Measurements from ENCODE around the gene SPECC1.

SPECC1 gene

DNA sequence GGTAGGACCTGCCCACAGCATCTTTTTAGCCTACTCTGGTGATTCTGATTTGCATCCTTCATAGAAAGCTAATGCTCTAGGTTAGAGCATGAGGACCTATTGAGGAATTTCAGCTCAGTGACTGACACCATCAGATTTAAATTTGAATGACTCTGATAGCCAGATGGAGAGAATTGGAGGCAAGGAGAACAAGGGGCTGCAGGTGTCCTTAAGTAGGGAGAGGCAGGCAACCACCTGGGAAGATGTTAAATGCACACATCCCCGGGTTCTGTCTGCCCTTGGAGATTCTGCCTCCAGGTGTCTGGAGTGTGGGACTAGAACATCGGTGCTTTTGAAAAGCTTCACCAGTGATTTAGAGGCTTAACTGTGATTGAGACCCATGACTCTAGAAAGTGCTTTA is 221.8 kb downstream of the SPECC1 start:
- TF ChIP-seq L3MBTL2 (conservative IDR thresholded peaks at IDR 0.05) (no peak), CTBP1 (IDR thresholded peaks at IDR 0.05; ENCODE audit: borderline replicate concordance) (no peak), TARDBP (IDR thresholded peaks at IDR 0.05) (no peak), ELF4 (IDR thresholded peaks at IDR 0.05) (no peak), HDGF (IDR thresholded peaks at IDR 0.05; ENCODE audit: borderline replicate concordance) (no peak), FOXK2 (IDR thresholded peaks at IDR 0.05) (no peak), ZNF384 (IDR thresholded peaks at IDR 0.05) (no peak), FOXA1 (IDR thresholded peaks at IDR 0.05) (no peak), NFRKB (IDR thresholded peaks at IDR 0.05) (no peak), SP1 (IDR thresholded peaks at IDR 0.05) (no peak), SUZ12 (IDR thresholded peaks at IDR 0.05) (no peak), BHLHE40 (IDR thresholded peaks at IDR 0.05; ENCODE audit: borderline replicate concordance) (no peak), FOXM1 (IDR thresholded peaks at IDR 0.05; ENCODE audit: borderline replicate concordance) (no peak)
- TF ChIP-seq, protein P1, sequence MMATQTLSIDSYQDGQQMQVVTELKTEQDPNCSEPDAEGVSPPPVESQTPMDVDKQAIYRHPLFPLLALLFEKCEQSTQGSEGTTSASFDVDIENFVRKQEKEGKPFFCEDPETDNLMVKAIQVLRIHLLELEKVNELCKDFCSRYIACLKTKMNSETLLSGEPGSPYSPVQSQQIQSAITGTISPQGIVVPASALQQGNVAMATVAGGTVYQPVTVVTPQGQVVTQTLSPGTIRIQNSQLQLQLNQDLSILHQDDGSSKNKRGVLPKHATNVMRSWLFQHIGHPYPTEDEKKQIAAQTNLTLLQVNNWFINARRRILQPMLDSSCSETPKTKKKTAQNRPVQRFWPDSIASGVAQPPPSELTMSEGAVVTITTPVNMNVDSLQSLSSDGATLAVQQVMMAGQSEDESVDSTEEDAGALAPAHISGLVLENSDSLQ (IDR thresholded peaks at IDR 0.05): no peak
- no peak for DNase-seq (ENCODE audit: extremely low spot score)
- CTCF ChIA-PET: no interaction called here
- POLR2A ChIA-PET: no interaction called here

DNA sequence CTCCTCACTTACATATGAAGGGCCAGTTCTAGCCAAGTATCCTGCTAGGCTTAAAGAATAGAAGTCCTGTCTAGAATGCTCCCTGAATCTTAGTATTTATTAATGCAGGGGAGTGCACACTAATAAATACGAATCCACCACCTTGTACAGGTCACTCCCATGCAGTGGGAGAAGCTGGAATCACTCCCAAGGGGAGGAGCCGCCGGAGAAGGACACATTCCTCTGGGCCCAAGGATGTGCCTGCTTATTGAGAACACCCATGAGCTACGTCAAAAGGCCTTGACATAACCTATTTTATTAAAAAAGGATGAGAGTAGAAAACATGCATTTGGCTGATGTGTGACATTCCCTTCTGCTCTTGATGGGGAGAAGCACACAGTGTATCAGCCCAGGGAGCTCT is 223.5 kb downstream of the SPECC1 start:
- POLR2A ChIA-PET: no interaction called here

DNA sequence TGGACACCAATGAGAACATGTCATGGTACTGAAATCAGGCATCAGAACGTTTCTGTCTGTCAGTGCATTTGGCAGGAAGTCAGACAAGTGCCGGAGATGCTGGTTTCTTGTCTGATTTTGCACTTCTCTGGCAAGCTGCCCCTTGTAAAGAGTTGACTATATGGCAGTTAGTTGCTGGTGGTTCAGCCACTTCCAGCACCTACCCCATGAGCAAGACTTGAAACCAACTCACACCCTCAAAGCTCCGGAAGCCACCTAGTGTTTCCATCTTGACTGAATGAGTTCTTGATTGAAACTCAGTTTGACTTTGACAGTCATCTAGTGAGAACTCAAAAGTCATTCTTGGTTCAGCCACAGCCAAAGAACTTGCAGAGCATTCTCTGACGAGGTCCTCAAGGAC is 225.1 kb downstream of the SPECC1 start:
- no peak for DNase-seq (ENCODE audit: extremely low spot score)
- ChIA-PET POLR2A (no interaction called here), CTCF (no interaction called here)
- no peak for TF ChIP-seq ARNT (IDR thresholded peaks at IDR 0.05)
- TF ChIP-seq L3MBTL2 (conservative IDR thresholded peaks at IDR 0.05): no peak
- no peak for TF ChIP-seq FOXM1 (IDR thresholded peaks at IDR 0.05; ENCODE audit: borderline replicate concordance)
- TF ChIP-seq ZNF384 (IDR thresholded peaks at IDR 0.05): no peak
- no peak for TF ChIP-seq LEF1 (IDR thresholded peaks at IDR 0.05; ENCODE audit: borderline replicate concordance)
- no peak for TF ChIP-seq NFRKB (IDR thresholded peaks at IDR 0.05)
- no peak for TF ChIP-seq TARDBP (IDR thresholded peaks at IDR 0.05)
- TF ChIP-seq, protein P1 (IDR thresholded peaks at IDR 0.05): no peak

More for the DNA sequence above, 223.5 kb downstream of the SPECC1 start:
- no peak for TF ChIP-seq ZNF384 (IDR thresholded peaks at IDR 0.05)
- TF ChIP-seq FOXM1 (IDR thresholded peaks at IDR 0.05; ENCODE audit: borderline replicate concordance): no peak
- no peak for TF ChIP-seq HDGF (IDR thresholded peaks at IDR 0.05; ENCODE audit: borderline replicate concordance)
- TF ChIP-seq, protein P1 (IDR thresholded peaks at IDR 0.05): no peak
- TF ChIP-seq ELF4 (IDR thresholded peaks at IDR 0.05): no peak
- DNase-seq (ENCODE audit: extremely low spot score): no peak
- CTCF ChIA-PET: no interaction called here

DNA sequence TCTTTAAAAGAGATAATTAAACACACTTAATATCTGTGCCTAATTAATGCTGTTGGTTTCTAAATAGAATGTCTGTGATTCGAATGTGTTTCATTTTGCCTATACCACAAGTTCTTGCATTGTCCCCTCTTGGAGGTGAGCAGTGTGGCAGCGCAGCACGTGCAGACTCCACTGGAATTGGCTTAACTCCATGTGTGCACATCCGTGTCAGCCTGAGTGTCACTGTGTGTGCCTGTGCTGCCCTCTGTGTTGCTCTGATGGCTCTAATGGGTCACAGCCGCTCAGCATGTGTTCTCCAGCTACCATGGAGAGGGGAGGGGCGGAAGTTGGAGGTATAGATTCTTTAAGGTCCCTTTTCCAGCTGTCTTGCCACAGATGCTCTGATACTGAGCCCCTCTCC is 226.6 kb downstream of the SPECC1 start:
- ChIA-PET CTCF (interaction anchor here (0.6 to 0.9 kb wide), 2 partner anchors 64 to 243 kb away, joined by 3 read pairs; no protein-coding TSS in a partner anchor), POLR2A (no interaction called here)

DNA sequence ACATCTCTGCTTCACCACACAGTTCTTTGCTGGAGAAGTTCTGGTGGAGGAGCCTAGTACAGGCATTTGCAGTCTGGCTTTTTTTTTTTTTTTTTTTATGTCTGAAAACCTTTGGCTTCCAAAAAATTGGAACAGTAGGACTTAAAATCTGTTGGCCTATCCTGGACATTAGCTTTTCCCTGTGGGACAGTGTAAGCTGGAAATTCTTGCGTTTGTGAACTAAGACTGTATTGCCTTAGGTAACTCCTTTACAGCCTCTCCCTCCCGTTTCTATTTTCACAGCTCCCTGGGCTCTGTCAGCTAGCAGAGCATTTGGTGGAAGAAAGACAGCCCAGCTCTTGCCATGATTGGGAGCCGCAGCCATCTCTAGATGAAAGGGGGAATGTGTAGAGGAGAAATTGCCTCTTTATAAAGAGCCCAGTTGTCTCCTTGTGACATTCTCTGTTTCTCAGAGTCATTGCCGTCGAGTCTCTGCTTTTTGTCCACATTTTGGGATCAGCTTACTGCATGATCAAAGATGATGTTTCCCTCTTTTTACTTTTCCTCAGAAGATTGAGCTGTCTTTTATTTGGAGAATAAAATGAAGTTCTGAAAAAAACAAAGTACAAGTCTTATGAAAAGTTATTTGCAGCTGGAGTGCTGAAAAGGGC is 227.5 kb downstream of the SPECC1 start:
- DNase-seq (ENCODE audit: extremely low spot score): no peak
- CTCF ChIA-PET: interaction anchor here (0.9 kb wide), 1 partner anchor 11 kb away, joined by 3 read pairs; no protein-coding TSS in a partner anchor
- POLR2A ChIA-PET: no interaction called here
- TF ChIP-seq CTBP1 (IDR thresholded peaks at IDR 0.05; ENCODE audit: borderline replicate concordance) (no peak), HDGF (IDR thresholded peaks at IDR 0.05; ENCODE audit: borderline replicate concordance) (no peak), SUZ12 (IDR thresholded peaks at IDR 0.05) (no peak), ELF4 (IDR thresholded peaks at IDR 0.05) (no peak), FOXA1 (IDR thresholded peaks at IDR 0.05) (no peak), L3MBTL2 (conservative IDR thresholded peaks at IDR 0.05) (no peak), ARNT (IDR thresholded peaks at IDR 0.05) (no peak), NFRKB (IDR thresholded peaks at IDR 0.05) (no peak), SP1 (IDR thresholded peaks at IDR 0.05) (no peak)
- TF ChIP-seq, protein P1 (IDR thresholded peaks at IDR 0.05): no peak

More for the DNA sequence above, 226.6 kb downstream of the SPECC1 start:
- no peak for TF ChIP-seq ZNF384 (IDR thresholded peaks at IDR 0.05)
- no peak for TF ChIP-seq NFRKB (IDR thresholded peaks at IDR 0.05)
- TF ChIP-seq CTBP1 (IDR thresholded peaks at IDR 0.05; ENCODE audit: borderline replicate concordance): no peak
- TF ChIP-seq SUZ12 (IDR thresholded peaks at IDR 0.05): no peak
- TF ChIP-seq, protein P1 (IDR thresholded peaks at IDR 0.05): no peak
- TF ChIP-seq ELF4 (IDR thresholded peaks at IDR 0.05): no peak
- no peak for TF ChIP-seq FOXM1 (IDR thresholded peaks at IDR 0.05; ENCODE audit: borderline replicate concordance)
- TF ChIP-seq SP1 (IDR thresholded peaks at IDR 0.05): no peak
- TF ChIP-seq LEF1 (IDR thresholded peaks at IDR 0.05; ENCODE audit: borderline replicate concordance): no peak
- no peak for TF ChIP-seq FOXA1 (IDR thresholded peaks at IDR 0.05)
- TF ChIP-seq ARNT (IDR thresholded peaks at IDR 0.05): no peak
- no peak for TF ChIP-seq TARDBP (IDR thresholded peaks at IDR 0.05)
- TF ChIP-seq BHLHE40 (IDR thresholded peaks at IDR 0.05; ENCODE audit: borderline replicate concordance): no peak
- TF ChIP-seq FOXK2 (IDR thresholded peaks at IDR 0.05): no peak
- no peak for TF ChIP-seq L3MBTL2 (conservative IDR thresholded peaks at IDR 0.05)
- TF ChIP-seq HDGF (IDR thresholded peaks at IDR 0.05; ENCODE audit: borderline replicate concordance): no peak
- DNase-seq (ENCODE audit: extremely low spot score): no peak

All from HEK293T (cell line).